Hair follicle dermal papilla cell (primary cell): ENCODE results near the gene TSPY4. TPM values are rescaled to one million over a fixed set of nuclear protein-coding genes. Genes with fewer than 3 reads are reported as not detected.

Source experiments
- small RNA-seq: library from RNA; depleted of rRNA; stranded (forward); fragments of <200 nt; gene quantifications from one replicate; pipeline ENCODE3, GENCODE V24; 2012
- total RNA-seq: library from RNA; depleted of rRNA; stranded (reverse); fragments of >200 nt; gene quantifications from 2 replicates; pipeline ENCODE4 v1.2.3, GENCODE V29; 2012

The TSPY4 gene
- not detected in 2 replicates for total RNA-seq

DNA sequence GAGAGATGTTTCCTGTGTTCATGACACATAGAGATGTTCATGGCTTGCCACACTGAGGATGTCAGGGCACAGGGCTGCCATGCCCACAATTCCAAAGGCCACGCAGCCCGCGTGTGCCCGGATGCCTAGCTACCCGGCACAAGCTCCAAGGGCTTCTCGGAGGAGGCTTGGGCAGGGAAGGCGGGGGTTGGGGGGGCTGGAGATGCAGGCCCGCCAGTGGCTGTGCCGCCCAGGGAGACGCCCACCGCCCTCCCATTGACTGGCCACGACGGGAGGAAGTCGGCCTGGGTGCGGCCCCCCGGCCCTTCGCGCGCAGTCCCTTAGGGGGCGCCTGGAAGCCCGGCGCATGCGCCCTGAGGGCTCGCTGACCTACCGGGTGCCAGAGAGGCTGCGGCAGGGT lies at the start of gene TSPY4:
Gene TSPY4 (plus strand): TSS at position 301 of the 400 bp plus-strand sequence. CDS start 46 bp downstream, at position 347.

GRCh38 chrY:9357497-9357896 lies 20.2 kb downstream of the TSPY4 start, which contains the start of gene TSPY8:
Gene TSPY8, plus strand, starts transcription at chrY:9357797. Its CDS starts 46 bp downstream, at chrY:9357843.

Small RNA genes lying within 50 kb of the gene (small RNA-seq; reads per million reads assigned to genes)
- not detected for gene AC006158.1

Other genes starting within 250 kb of the TSPY4 start
- not detected in 2 replicates for gene TSPY8, start 20.3 kb downstream of the TSPY4 start, total RNA-seq
- not detected in 2 replicates for gene TSPY3, start 61.0 kb downstream of the TSPY4 start, total RNA-seq
- not detected in 2 replicates for gene TSPY1, start 129.5 kb downstream of the TSPY4 start, total RNA-seq
- not detected in 2 replicates for gene TSPY9, start 149.8 kb downstream of the TSPY4 start, total RNA-seq
- gene TSPY10, start 190.4 kb downstream of the TSPY4 start, total RNA-seq: not detected in 2 replicates